B cell (primary cell): ENCODE results near the gene HAUS3. TPM values are rescaled to one million over a fixed set of nuclear protein-coding genes. Genes with fewer than 3 reads are reported as not detected.

Experiments
- ATAC-seq: fragments of 200-7000 bp; cut with Tn5 transposase; one replicate; pipeline ENCODE4 v1.10.0; 2021; ENCODE audit warnings: low read depth, mild to moderate bottlenecking, moderate number of reproducible peaks, moderate library complexity
- CTCF ChIA-PET: fragments of 350-600 bp; sonication (Branson Sonifier 250); formaldehyde crosslinking; loops from one replicate; lab custom pipeline; 2021; ENCODE audit warnings: antibody characterized with exemption, inconsistent platforms; lab: Charles Lee
- POLR2A ChIA-PET: fragments of 350-600 bp; sonication (Branson Sonifier 250); formaldehyde crosslinking; loops from one replicate; lab custom pipeline; 2021; ENCODE audit warnings: antibody characterized with exemption; lab: Charles Lee
- DNase-seq: peaks from one replicate; pipeline ENCODE4 v3.0.0; 2013
- H2AFZ ChIP-seq: 2 replicates; pipeline ENCODE4 v1.6.1; 2012; ENCODE audit warnings: mild to moderate bottlenecking, low read depth, low read length; ENCODE audit not compliant: insufficient read depth, poor library complexity, severe bottlenecking
- H3K27ac ChIP-seq, 2 donors: 1 replicate in 1 of 2; 2 replicates in 1 of 2; pipeline ENCODE4 v1.5.1; 2012 to 2013; ENCODE audit warnings: low read length in 2 of 2, mild to moderate bottlenecking in 2 of 2, moderate library complexity in 1 of 2
- H3K27me3 ChIP-seq, 4 experiments: fragments of 200-600 bp in 1 of 4; sonication (generic) in 1 of 4; replicated peaks in 1 of 4; 1 replicate in 2 of 4; 2 replicates in 2 of 4; pipeline versions ENCODE4 v1.6.1 to v1.7.0; 2013 to 2016; ENCODE audit warnings: low read length in 3 of 4, mild to moderate bottlenecking in 2 of 4, mixed read lengths in 1 of 4, moderate library complexity in 1 of 4; ENCODE audit not compliant: insufficient read depth in 4 of 4, control insufficient read depth in 3 of 4; ENCODE audit errors: control extremely low read depth in 1 of 4
- H3K36me3 ChIP-seq, 2 experiments: replicated peaks in 1 of 2; 1 replicate in 1 of 2; 2 replicates in 1 of 2; pipeline versions ENCODE4 v1.6.1 to v1.7.1; 2013; ENCODE audit warnings: low read length in 1 of 2; ENCODE audit not compliant: insufficient read depth in 2 of 2, control insufficient read depth in 1 of 2; ENCODE audit errors: control extremely low read depth in 1 of 2, extremely low read depth in 1 of 2
- H3K4me1 ChIP-seq, 2 donors: fragments of 200-600 bp in 1 of 2; sonication (generic) in 1 of 2; 1 replicate in 1 of 2; 2 replicates in 1 of 2; pipeline versions ENCODE4 v1.5.1 to v1.6.1; 2013 to 2017; ENCODE audit warnings: low read length in 2 of 2; ENCODE audit not compliant: control insufficient read depth in 2 of 2, insufficient read depth in 2 of 2
- H3K4me2 ChIP-seq: replicated peaks from 2 replicates; pipeline ENCODE3; 2012; ENCODE audit warnings: mild to moderate bottlenecking, low read depth, low read length; ENCODE audit not compliant: poor library complexity, severe bottlenecking
- H3K4me3 ChIP-seq, 5 experiments: fragments of 200-600 bp in 1 of 5; sonication (generic) in 1 of 5; 1 replicate in 3 of 5; 2 replicates in 2 of 5; pipeline versions ENCODE4 v1.5.1 to v1.7.0; 2011 to 2016; ENCODE audit warnings: low read length in 4 of 5, mild to moderate bottlenecking in 4 of 5, low read depth in 2 of 5, control low read depth in 1 of 5, moderate library complexity in 1 of 5; ENCODE audit not compliant: insufficient read depth in 1 of 5; ENCODE audit errors: control extremely low read depth in 1 of 5, extremely low read depth in 1 of 5
- H3K79me2 ChIP-seq: fragments of 200-600 bp; sonication (generic); one replicate; pipeline ENCODE4 v1.6.0; 2016; ENCODE audit warnings: low read length; ENCODE audit not compliant: control insufficient read depth, insufficient read depth
- H3K9ac ChIP-seq: fragments of 200-600 bp; sonication (generic); 2 replicates; pipeline ENCODE4 v1.6.1; 2017; ENCODE audit warnings: mild to moderate bottlenecking, low read length, moderate library complexity
- H3K9me3 ChIP-seq, 3 donors: one replicate each; pipeline versions ENCODE4 v1.6.1 to v1.7.1; 2013; ENCODE audit warnings: low read length in 2 of 3; ENCODE audit not compliant: control insufficient read depth in 2 of 3, insufficient read depth in 1 of 3; ENCODE audit errors: control extremely low read depth in 1 of 3
- H4K20me1 ChIP-seq: 2 replicates; pipeline ENCODE4 v1.6.0; 2012; ENCODE audit warnings: mild to moderate bottlenecking, low read length; ENCODE audit not compliant: insufficient read depth, control insufficient read depth, poor library complexity, severe bottlenecking
- H3K27ac Mint-ChIP-seq: one replicate; pipeline ENCODE4 v1.8.0; 2021; ENCODE audit warnings: mixed read lengths
- H3K27me3 Mint-ChIP-seq: one replicate; pipeline ENCODE4 v1.8.0; 2021; ENCODE audit warnings: mixed read lengths
- H3K4me1 Mint-ChIP-seq: one replicate; pipeline ENCODE4 v1.8.0; 2021; ENCODE audit warnings: mixed read lengths
- H3K4me3 Mint-ChIP-seq: one replicate; pipeline ENCODE4 v1.8.0; 2021; ENCODE audit warnings: mixed read lengths
- H3K9me3 Mint-ChIP-seq: one replicate; pipeline ENCODE4 v1.8.0; 2022; ENCODE audit warnings: mixed read lengths; ENCODE audit not compliant: insufficient read depth
- CTCF ChIP-seq: fragments of 200-600 bp; IDR thresholded peaks from one replicate; pipeline ENCODE4 v1.8.0; 2022; ENCODE audit warnings: antibody characterized with exemption, mild to moderate bottlenecking
- EZH2 ChIP-seq: IDR thresholded peaks from 2 replicates; pipeline ENCODE4 v1.6.1; 2012; ENCODE audit warnings: borderline replicate concordance, low read depth, mild to moderate bottlenecking, moderate library complexity, low read length; ENCODE audit not compliant: insufficient read depth, poor library complexity, severe bottlenecking
- WGBS: methylation state at CpG from one replicate; pipeline ENCODE4 v1.1.5; 2013; ENCODE audit warnings: missing lambda C conversion rate; ENCODE audit not compliant: insufficient coverage; 5-methylcytosine and 5-hydroxymethylcytosine counted together
- intact Hi-C: fragments of 100-400 bp; cut with micrococcal nuclease; formaldehyde crosslinking; loops from one replicate; pipeline ENCODE4 v1.10.0; 2022
- polyA plus RNA-seq: library from polyadenylated mRNA; depleted of rRNA; stranded (reverse); fragments of >200 nt; gene quantifications from 2 replicates; pipeline ENCODE4 v1.2.3, GENCODE V29; 2012
- total RNA-seq, 2 donors: library from RNA; stranded (reverse); fragments of 120-200 nt in 1 of 2; gene quantifications; 1 replicate in 1 of 2; 2 replicates in 1 of 2; pipeline versions ENCODE4 v1.2.3 to v1.2.4, GENCODE V29; 2013 to 2022

HAUS3 gene
- total and polyA plus RNA-seq, 2 donors (not counting 1 experiment from before 2014, with no cell fraction given): 8.2 to 26.5 TPM

- intact Hi-C loops: no loop called here
- DNase-seq (no peak), ATAC-seq (no peak)
- Histone ChIP-seq H4K20me1 (no peaks in the 10 kb centered on the region), H3K79me2 (no peaks in the 10 kb centered on the region), H3K27ac (no peak overlapping the region), H3K36me3 (no peaks in the 10 kb centered on the region), H3K27me3 (no peaks in the 10 kb centered on the region), H3K9ac (no peak overlapping the region), H3K4me3 (no peak overlapping the region), H3K4me2 (no peak overlapping the region), H2AFZ (no peak overlapping the region), H3K4me1 (no peaks in the 10 kb centered on the region), H3K9me3 (no peaks in the 10 kb centered on the region)
- ChIA-PET CTCF (no interaction called here), POLR2A (no interaction called here)
- no peaks in the 10 kb centered on the region for H3K27me3 Mint-ChIP-seq
- H3K4me3 Mint-ChIP-seq: no peak overlapping the region
- H3K4me1 Mint-ChIP-seq: no peaks in the 10 kb centered on the region
- WGBS: 90% methylated on average over 21 of the region's 21 CpGs
- TF ChIP-seq CTCF: no peak
- no peak for TF ChIP-seq EZH2
- no peaks in the 10 kb centered on the region for H3K9me3 Mint-ChIP-seq
- no peak overlapping the region for H3K27ac Mint-ChIP-seq
These were observed 32.6 kb upstream of the HAUS3 start for GRCh38 chr4:2274320-2275043.

DNA sequence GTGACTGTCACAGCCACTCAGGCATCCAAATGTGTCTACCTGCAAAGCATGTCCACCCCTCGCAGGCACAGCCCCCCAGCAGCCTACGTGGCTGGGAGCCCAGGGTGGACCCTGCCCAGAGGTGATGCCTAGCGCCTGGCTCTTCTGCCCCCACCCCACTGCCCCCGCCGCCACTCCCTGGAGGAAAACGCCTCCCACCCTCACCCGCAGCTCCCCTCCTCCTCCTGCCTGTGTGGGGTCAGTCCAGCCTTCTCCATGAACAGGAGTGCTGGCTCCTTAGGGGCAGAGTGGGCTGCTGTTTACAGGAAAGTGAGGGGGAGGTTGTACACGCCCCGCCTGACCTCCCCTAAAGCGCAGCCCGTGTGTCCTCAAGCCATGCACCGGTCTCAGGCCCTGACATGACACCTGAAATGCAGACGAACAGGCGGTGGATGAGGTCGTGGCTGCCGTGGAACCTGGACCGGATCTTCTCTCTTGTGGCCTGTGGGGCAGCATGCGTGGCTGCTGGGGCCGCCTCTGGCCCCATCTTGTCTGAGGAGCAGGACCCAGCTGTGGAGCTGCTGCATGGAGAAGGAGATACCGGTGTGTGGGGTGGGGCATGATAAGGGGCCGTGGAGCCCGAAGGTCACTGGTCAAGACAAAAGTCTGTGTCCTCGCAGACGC lies 31.9 kb upstream of the HAUS3 start:
- Histone ChIP-seq H3K27me3 (no peaks in the 10 kb centered on the region), H4K20me1 (no peaks in the 10 kb centered on the region), H3K4me1 (no peaks in the 10 kb centered on the region), H2AFZ (no peak overlapping the region), H3K79me2 (no peaks in the 10 kb centered on the region), H3K9ac (no peak overlapping the region), H3K4me2 (no peak overlapping the region), H3K4me3 (no peak overlapping the region), H3K36me3 (no peaks in the 10 kb centered on the region), H3K27ac (no peak overlapping the region), H3K9me3 (no peaks in the 10 kb centered on the region)
- Mint-ChIP-seq H3K4me3 (no peak overlapping the region), H3K27me3 (no peaks in the 10 kb centered on the region), H3K27ac (no peak overlapping the region), H3K9me3 (no peaks in the 10 kb centered on the region), H3K4me1 (no peaks in the 10 kb centered on the region)
- no peak for ATAC-seq
- intact Hi-C loops: no loop called here
- 88% methylated on average over 19 of the region's 24 CpGs for WGBS
- no peak for TF ChIP-seq CTCF
- TF ChIP-seq EZH2: no peak
- no peak for DNase-seq
- ChIA-PET CTCF (no interaction called here), POLR2A (no interaction called here)
